MG63 (cell line): ENCODE results near the gene CTNNBIP1. TPM values are rescaled to one million over a fixed set of nuclear protein-coding genes. Genes with fewer than 3 reads are reported as not detected.

Experiments used
- DNase-seq: peaks from one replicate; pipeline ENCODE4 v3.0.0-alpha.2; 2020
- H3K27me3 ChIP-seq: fragments of 250-450 bp; sonication (Bioruptor Pico); 2 replicates; pipeline ENCODE4 v1.5.1; 2020; ENCODE audit warnings: mild to moderate bottlenecking, moderate library complexity
- H3K36me3 ChIP-seq: fragments of 250-450 bp; sonication (Bioruptor Pico); 2 replicates; pipeline ENCODE4 v1.5.1; 2020; ENCODE audit warnings: mild to moderate bottlenecking, moderate library complexity
- H3K4me3 ChIP-seq: fragments of 250-450 bp; sonication (Bioruptor Pico); 2 replicates; pipeline ENCODE4 v1.5.1; 2020; ENCODE audit warnings: mild to moderate bottlenecking, moderate library complexity
- H3K9me3 ChIP-seq: fragments of 250-450 bp; sonication (Bioruptor Pico); 2 replicates; pipeline ENCODE4 v1.5.1; 2020; ENCODE audit warnings: mild to moderate bottlenecking, moderate library complexity
- total RNA-seq: library from RNA; depleted of rRNA; stranded (reverse); fragments of >200 nt; shearing (Covaris generic); gene quantifications from 2 replicates; pipeline ENCODE4 v1.2.3, GENCODE V29; 2014; ENCODE audit warnings: low replicate concordance

CTNNBIP1 gene
- total RNA-seq, 1 experiment from 2014 or later, result 21.5 TPM

GRCh38 chr1:9909234-9910046 is 629 bp downstream of the CTNNBIP1 start:
- DNase-seq, result no peak

GRCh38 chr1:9908871-9909233 is 1.2 kb downstream of the CTNNBIP1 start:
- Histone ChIP-seq H3K36me3 (no peaks in the 10 kb centered on the region), H3K4me3 (peak overlapping the region; percentile 71), H3K27me3 (no peaks in the 10 kb centered on the region), H3K9me3 (no peaks in the 10 kb centered on the region)
- no peak for DNase-seq

More at GRCh38 chr1:9909234-9910046, 629 bp downstream of the CTNNBIP1 start:
- Histone ChIP-seq H3K4me3 (peak overlapping the region; percentile 71), H3K9me3 (no peaks in the 10 kb centered on the region), H3K27me3 (no peaks in the 10 kb centered on the region), H3K36me3 (no peaks in the 10 kb centered on the region)

GRCh38 chr1:9907441-9907840 is 2.6 kb downstream of the CTNNBIP1 start:
- no peak for DNase-seq
- Histone ChIP-seq H3K9me3 (no peaks in the 10 kb centered on the region), H3K27me3 (no peaks in the 10 kb centered on the region), H3K36me3 (no peaks in the 10 kb centered on the region), H3K4me3 (no peak overlapping the region)

GRCh38 chr1:9906466-9906865 is 3.6 kb downstream of the CTNNBIP1 start:
- Histone ChIP-seq H3K9me3 (no peaks in the 10 kb centered on the region), H3K4me3 (no peak overlapping the region), H3K27me3 (no peaks in the 10 kb centered on the region), H3K36me3 (no peaks in the 10 kb centered on the region)
- DNase-seq, result no peak

- no peak overlapping the region for H3K4me3 ChIP-seq
- no peaks in the 10 kb centered on the region for H3K9me3 ChIP-seq
- no peaks in the 10 kb centered on the region for H3K36me3 ChIP-seq
- no peak for DNase-seq
- H3K27me3 ChIP-seq, result no peaks in the 10 kb centered on the region
These were observed 5.1 kb downstream of the CTNNBIP1 start for GRCh38 chr1:9905010-9905409.

- Histone ChIP-seq H3K4me3 (no peak overlapping the region), H3K9me3 (no peaks in the 10 kb centered on the region), H3K36me3 (no peaks in the 10 kb centered on the region), H3K27me3 (no peaks in the 10 kb centered on the region)
- no peak for DNase-seq
These were observed 5.5 kb downstream of the CTNNBIP1 start for GRCh38 chr1:9904596-9904995.

GRCh38 chr1:9903801-9904527 is 6.1 kb downstream of the CTNNBIP1 start:
- DNase-seq, result no peak
- Histone ChIP-seq H3K27me3 (no peaks in the 10 kb centered on the region), H3K36me3 (no peaks in the 10 kb centered on the region), H3K4me3 (no peak overlapping the region), H3K9me3 (no peaks in the 10 kb centered on the region)

GRCh38 chr1:9902060-9902452 is 8.0 kb downstream of the CTNNBIP1 start:
- no peaks in the 10 kb centered on the region for H3K36me3 ChIP-seq
- no peak for DNase-seq
- H3K27me3 ChIP-seq, result no peaks in the 10 kb centered on the region
- no peak overlapping the region for H3K4me3 ChIP-seq
- H3K9me3 ChIP-seq, result no peaks in the 10 kb centered on the region

GRCh38 chr1:9901148-9902059 is 8.7 kb downstream of the CTNNBIP1 start:
- DNase-seq, result no peak
- H3K27me3 ChIP-seq, result no peaks in the 10 kb centered on the region
- no peaks in the 10 kb centered on the region for H3K36me3 ChIP-seq
- H3K9me3 ChIP-seq, result no peaks in the 10 kb centered on the region
- H3K4me3 ChIP-seq, result no peak overlapping the region

- no peak for DNase-seq
- Histone ChIP-seq H3K4me3 (no peak overlapping the region), H3K36me3 (no peaks in the 10 kb centered on the region), H3K9me3 (no peaks in the 10 kb centered on the region), H3K27me3 (no peaks in the 10 kb centered on the region)
These were observed 9.7 kb downstream of the CTNNBIP1 start for GRCh38 chr1:9900142-9901043.

- H3K9me3 ChIP-seq, result no peaks in the 10 kb centered on the region
- H3K4me3 ChIP-seq, result no peak overlapping the region
- H3K36me3 ChIP-seq, result no peaks in the 10 kb centered on the region
- no peak for DNase-seq
- no peaks in the 10 kb centered on the region for H3K27me3 ChIP-seq
These were observed 16.0 kb downstream of the CTNNBIP1 start for GRCh38 chr1:9894115-9894514.

- Histone ChIP-seq H3K9me3 (no peaks in the 10 kb centered on the region), H3K36me3 (no peaks in the 10 kb centered on the region), H3K4me3 (peak overlapping the region; percentile 17), H3K27me3 (no peaks in the 10 kb centered on the region)
- DNase-seq, result peak; percentile 77
These were observed 17.2 kb downstream of the CTNNBIP1 start for GRCh38 chr1:9892563-9893528.

GRCh38 chr1:9891207-9891606 is 18.9 kb downstream of the CTNNBIP1 start:
- Histone ChIP-seq H3K9me3 (no peaks in the 10 kb centered on the region), H3K27me3 (no peaks in the 10 kb centered on the region), H3K36me3 (no peaks in the 10 kb centered on the region), H3K4me3 (no peak overlapping the region)
- peak; percentile 46 for DNase-seq

- no peaks in the 10 kb centered on the region for H3K36me3 ChIP-seq
- no peaks in the 10 kb centered on the region for H3K9me3 ChIP-seq
- peak overlapping the region; percentile 6; the same call in 1 of the 2 replicates for H3K4me3 ChIP-seq
- H3K27me3 ChIP-seq, result no peaks in the 10 kb centered on the region
- DNase-seq, result peak; percentile 89
These were observed 19.8 kb downstream of the CTNNBIP1 start for GRCh38 chr1:9890224-9890731.

GRCh38 chr1:9889411-9889810 is 20.7 kb downstream of the CTNNBIP1 start:
- no peak overlapping the region for H3K4me3 ChIP-seq
- DNase-seq, result no peak
- no peaks in the 10 kb centered on the region for H3K9me3 ChIP-seq
- H3K27me3 ChIP-seq, result no peaks in the 10 kb centered on the region
- H3K36me3 ChIP-seq, result no peaks in the 10 kb centered on the region
